Esophagus squamous epithelium (tissue), 4 donors: ENCODE results near the gene DRAP1.

Source experiments
- POLR2A ChIP-seq, 4 donors: fragments of 450-650 bp; IDR thresholded peaks; one replicate each; pipeline ENCODE4 v1.6.1; 2017; ENCODE audit warnings: antibody characterized with exemption in 4 of 4, mild to moderate bottlenecking in 4 of 4, moderate library complexity in 3 of 4
- TF ChIP-seq, protein P1 (sequence below), 6 experiments: fragments of 450-650 bp in 4 of 6; fragments of 200-600 bp in 2 of 6; sonication (generic) in 2 of 6; IDR thresholded peaks; one replicate each; pipeline ENCODE4 v1.5.1; 2016 to 2019; ENCODE audit warnings: antibody characterized with exemption in 6 of 6, mild to moderate bottlenecking in 4 of 6, moderate library complexity in 4 of 6

DNA sequence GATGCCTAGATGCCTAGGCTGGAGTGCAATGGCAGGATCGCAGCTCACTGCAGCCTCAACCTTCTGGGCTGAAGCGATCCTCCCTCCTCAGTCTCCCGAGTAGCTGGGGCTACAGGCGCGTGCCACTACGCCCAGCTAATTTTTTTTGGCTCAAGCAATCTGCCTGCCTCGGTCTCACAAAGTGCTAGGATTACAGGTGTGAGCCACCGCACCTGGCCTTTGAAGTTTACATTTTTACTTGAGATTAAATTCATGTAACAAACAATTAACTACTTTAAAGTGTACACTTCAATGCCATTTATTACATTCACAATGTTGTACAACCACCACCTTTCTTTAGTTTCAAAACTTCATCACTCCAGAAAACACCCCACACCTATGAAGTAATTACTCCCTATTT lies 15.5 kb upstream of the DRAP1 start:
- TF ChIP-seq, protein P1, sequence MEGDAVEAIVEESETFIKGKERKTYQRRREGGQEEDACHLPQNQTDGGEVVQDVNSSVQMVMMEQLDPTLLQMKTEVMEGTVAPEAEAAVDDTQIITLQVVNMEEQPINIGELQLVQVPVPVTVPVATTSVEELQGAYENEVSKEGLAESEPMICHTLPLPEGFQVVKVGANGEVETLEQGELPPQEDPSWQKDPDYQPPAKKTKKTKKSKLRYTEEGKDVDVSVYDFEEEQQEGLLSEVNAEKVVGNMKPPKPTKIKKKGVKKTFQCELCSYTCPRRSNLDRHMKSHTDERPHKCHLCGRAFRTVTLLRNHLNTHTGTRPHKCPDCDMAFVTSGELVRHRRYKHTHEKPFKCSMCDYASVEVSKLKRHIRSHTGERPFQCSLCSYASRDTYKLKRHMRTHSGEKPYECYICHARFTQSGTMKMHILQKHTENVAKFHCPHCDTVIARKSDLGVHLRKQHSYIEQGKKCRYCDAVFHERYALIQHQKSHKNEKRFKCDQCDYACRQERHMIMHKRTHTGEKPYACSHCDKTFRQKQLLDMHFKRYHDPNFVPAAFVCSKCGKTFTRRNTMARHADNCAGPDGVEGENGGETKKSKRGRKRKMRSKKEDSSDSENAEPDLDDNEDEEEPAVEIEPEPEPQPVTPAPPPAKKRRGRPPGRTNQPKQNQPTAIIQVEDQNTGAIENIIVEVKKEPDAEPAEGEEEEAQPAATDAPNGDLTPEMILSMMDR (IDR thresholded peaks at IDR 0.05): no peak
- no peak for TF ChIP-seq POLR2A (IDR thresholded peaks at IDR 0.05)
